ENCODE data around the gene ZNF575.

Gene ZNF575, protein sequence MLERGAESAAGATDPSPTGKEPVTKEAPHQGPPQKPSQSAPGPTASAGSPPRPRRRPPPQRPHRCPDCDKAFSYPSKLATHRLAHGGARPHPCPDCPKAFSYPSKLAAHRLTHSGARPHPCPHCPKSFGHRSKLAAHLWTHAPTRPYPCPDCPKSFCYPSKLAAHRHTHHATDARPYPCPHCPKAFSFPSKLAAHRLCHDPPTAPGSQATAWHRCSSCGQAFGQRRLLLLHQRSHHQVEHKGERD

DNA sequence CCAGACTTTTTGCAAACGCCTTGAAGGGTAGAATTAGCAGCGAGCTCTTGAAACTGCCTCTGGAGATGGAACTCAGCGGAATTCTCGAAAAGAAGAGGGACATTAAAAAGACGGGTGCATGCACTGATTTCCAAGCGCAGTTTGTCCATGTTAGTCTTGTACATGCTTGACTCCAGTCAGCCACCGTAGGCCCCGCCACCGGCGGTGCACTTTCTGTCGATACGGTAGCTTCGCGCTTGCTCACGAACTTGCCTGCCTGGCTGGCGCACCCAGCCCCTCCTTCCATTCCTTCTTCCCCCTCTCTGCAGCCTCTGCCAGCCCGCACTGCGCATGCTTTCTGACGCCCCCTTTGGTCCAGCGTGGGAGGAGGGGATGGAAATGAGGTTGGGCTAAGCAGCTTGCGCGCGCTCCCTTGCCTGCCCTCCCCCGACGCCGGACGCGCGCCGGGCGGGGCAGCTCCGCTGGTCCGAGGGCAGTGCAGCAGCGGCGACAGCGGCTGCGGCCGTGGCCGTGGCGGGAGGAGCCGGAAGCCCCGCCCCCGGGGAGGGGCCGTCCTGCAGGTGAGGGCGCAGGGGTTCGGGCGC is at the start of gene ZNF575:
Gene ZNF575, plus strand, starts transcription at position 227 of the 584 bp plus-strand sequence. CDS start 1,235 bp downstream, outside the sequence.
- DNase-seq, result peak; percentile 96 to 98

DNA sequence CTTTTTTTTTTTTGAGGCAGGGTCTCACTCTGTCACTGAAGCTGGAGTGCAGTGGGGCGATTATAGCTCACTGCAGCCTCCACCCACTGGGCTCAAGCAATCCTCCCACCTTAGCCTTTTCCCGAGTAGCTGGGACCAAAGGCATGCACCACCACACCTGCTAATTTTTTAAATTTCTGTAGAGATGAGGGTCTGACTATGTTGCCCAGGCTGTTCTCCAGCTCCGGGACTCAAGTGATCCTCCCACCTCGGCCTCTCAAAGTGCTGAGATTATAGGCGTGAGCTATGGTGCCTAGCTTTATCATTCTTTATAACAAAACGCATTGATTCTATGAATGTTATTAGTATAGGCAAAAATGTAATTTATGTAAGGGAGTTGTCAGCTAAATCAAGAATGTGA is 49.7 kb upstream of the ZNF575 start:
- no peak for DNase-seq

GRCh38 chr19:43485951-43486350 is 47.0 kb upstream of the ZNF575 start:
- no peak for DNase-seq

DNA sequence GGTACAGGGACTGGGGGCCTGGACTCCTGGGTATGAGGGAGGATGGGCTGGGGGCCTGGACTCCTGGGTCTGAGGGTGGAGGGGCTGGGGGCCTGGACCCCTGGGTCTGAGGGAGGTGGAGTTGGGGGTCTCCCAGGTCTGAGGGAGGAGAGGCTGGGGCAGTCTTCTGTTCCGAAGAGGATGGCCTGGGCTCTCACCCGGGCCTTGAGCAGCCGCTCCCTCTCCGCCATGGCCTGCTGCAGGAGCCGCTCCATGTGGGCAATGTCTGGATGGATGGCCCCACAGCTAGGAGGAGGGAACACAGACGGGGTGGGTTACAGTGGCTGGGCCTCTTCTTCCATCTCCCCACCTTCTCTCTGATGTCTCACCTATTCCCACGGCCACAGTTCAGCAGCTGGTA is 46.6 kb upstream of the ZNF575 start:
- DNase-seq, result no peak

DNA sequence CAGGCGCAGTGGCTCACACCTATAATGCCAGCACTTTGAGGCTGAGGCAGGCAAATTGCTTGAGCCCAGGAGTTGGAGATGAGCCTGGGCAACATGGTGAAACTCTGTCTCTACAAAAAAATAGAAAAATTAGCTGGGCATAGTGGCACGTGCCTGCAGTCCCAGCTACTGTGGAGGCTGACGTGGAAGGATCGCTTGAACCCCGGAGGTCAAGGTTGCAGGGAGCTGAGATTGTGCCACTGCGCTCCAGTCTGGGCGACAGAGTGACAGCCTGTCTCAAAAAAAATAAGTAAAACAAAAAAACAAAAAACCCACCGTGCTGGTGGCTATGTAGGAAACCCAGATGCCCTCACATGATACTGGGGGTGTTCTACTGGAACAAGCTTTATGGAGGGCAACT is 44.8 kb upstream of the ZNF575 start:
- DNase-seq, result no peak

- no peak for DNase-seq
Measured at GRCh38 chr19:43489310-43489709, 43.7 kb upstream of the ZNF575 start.

- DNase-seq, result no peak
Measured at GRCh38 chr19:43489979-43490599, 42.9 kb upstream of the ZNF575 start.

- no peak for DNase-seq
Measured at GRCh38 chr19:43490759-43491158, 42.2 kb upstream of the ZNF575 start.

- DNase-seq, result no peak
Measured at GRCh38 chr19:43495082-43495481, 37.9 kb upstream of the ZNF575 start.

GRCh38 chr19:43496960-43497359 is 36.0 kb upstream of the ZNF575 start:
- no peak for DNase-seq

GRCh38 chr19:43498233-43498842 is 34.6 kb upstream of the ZNF575 start:
- DNase-seq, result no peak

- DNase-seq, result no peak
Measured at GRCh38 chr19:43499042-43499441, 33.9 kb upstream of the ZNF575 start.

DNA sequence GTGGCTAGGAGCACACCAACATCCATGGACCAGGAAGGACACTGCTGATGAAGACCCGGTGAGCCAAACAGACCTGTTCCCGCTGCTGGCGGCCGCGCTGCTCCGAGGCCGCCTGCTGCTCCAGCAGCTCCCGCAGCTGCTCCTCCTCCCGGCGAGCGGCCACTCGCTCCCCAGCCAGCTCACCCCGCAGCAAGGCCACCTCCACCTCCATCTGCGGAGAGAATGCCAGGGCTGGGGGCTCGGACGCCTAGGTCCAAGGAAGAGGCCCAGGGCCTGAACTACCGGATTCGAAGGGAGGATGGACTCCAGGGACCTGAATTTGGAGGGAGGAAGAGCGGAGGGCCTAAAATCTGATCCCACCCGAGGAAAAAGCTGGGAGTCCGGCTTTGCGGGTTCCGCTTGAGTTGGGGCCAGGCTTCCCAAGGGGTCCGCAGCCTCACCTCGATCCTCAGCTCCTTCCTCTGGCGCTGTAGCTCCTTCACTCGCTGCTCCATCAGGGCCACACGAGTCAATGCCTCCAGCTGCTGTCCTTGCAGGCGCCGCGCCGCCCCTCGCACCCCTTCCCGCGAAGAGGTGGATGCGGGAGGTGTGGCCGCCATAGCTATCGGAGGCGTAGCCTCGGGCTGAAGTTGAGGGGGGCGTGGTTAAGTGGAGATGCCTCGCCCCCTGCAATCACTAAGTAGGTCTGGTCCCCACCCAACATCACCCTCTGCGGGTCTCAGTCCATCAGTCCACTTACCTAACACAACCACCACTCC is 31.1 kb upstream of the ZNF575 start:
- DNase-seq, result no peak

DNA sequence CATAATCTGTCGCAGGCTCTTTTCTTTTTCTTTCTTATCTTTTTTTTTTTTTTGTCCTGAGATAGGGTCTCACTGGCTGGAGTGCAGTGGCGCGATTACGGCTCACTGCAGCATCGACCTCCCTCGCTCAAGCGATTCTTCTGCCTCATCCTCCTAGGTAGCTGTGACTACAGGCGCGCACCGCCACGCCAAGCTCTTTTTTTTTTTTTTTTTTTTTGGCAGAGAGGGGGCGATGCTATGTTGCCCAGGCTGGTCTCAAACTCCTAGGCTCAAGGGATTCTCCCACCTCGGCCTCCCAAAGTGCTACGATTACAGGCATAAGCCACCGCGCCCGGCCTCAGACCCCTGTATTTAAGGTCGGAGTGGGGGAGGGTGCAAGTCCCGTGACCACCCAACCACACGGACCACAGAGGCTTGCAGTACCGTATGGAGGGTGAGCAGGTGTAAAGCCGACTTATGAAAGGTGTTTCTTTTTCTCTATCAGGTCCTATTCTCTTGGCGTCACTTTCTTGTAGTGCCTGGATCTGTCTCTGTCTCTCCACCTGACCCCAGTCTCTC is 30.5 kb upstream of the ZNF575 start:
- no peak for DNase-seq

- DNase-seq, result peak; percentile 96
Measured at GRCh38 chr19:43503501-43504425, 29.2 kb upstream of the ZNF575 start.

DNA sequence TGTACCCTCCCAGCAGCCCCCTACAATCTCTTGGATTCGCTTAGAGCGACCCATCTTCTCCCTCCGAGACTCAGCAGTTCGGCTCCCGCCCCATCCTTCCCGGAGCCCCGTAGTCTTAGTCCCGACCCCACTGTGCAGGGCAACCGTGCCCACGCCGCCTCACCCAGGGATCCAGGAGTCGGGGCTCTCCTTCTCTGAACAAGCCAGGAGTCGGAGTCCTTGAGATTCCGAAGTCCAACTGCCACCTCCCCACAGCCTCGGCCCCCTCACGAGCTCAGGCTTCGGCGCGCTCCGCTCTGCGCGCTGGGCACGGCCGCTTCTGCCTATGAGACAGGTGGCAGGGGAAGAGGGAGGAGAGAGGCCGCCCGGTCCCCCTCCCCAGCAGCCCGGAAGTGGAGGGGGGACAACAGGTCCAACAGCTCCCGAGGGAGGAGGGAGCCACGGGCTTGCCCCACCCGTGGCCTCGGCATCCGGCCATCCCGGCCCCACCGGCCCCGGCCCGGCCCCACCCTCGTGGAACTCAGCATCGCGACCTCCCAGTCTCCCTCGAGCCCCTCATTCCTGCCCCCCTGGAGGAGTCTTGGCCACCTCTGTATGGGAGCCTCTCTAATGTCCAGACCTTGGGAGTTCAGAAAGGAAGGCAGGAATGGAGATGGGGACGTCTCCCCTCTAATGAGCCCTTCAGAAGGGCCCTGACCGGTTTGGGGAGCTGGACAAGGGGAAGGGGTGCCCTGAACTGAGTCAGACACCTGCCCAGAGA is 28.4 kb upstream of the ZNF575 start, which contains the start of gene PHLDB3:
Gene PHLDB3, minus strand, starts transcription at position 321 of the 760 bp plus-strand sequence. CDS start 628 bp downstream, outside the sequence.
- DNase-seq, result peak in 1 of 2 experiments; percentile 29

DNA sequence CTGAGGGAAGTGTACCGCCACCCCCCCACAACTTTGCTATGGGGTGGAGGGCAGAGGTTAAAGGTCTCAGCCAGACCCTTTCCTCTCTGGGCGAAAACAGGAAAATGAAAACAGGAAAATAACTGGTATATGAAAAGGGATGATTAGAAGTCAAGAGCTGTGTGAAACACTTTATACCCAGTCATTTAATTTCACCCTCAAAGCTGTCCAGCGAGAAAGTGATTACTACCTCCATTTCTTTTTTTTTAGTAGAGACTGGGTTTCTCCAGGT is 27.9 kb upstream of the ZNF575 start:
- DNase-seq, result no peak

GRCh38 chr19:43505941-43506340 is 27.0 kb upstream of the ZNF575 start:
- no peak for DNase-seq

- DNase-seq, result no peak
Measured at GRCh38 chr19:43506629-43507028, 26.4 kb upstream of the ZNF575 start.

DNA sequence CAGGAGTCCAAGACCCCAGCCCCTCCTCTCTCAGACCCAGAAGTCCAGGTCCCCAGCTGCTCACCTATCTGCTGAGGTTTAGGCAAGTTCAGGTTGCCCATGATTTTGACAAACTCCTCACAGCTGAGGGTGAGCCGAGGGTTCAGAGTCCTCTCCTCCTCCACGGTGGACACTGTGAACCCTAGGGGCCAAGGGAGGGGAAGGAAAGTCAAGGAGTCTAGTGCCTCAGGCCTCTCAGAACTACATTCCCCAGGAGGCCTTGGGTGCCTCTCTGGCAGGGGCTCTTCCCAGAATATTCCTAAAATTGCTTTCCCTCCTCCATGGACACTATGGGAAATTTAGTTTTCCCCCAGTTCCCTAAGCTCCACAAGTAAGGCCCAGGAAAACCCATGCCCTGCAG is 25.1 kb upstream of the ZNF575 start:
- DNase-seq, result no peak

DNA sequence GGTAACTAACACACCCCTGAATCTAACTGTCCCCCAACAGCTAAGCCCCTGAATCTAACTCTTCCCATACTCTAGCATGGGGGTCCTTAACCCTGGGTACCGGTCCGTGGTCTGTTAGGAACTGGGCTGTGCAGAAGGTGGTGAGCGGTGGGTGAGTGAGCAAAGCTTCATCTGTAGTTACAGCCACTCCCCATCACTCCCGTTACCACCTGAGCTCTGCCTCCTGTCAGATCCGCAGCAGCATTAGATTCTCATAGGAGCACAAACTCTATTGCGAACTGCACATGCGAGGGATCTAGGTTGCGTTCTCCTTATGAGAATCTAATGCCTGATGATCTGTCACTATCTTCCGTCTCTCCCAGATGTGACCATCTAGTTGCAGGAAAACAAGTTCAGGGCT is 22.3 kb upstream of the ZNF575 start:
- DNase-seq, result no peak
